GM21528 (cell line): ENCODE measurements around the gene SOX8.

ENCODE experiments used
- ATAC-seq: cut with Tn5 transposase; IDR thresholded peaks from one replicate; pipeline ENCODE4 v1.9.1; 2021; ENCODE audit warnings: mild to moderate bottlenecking, moderate library complexity; ENCODE audit not compliant: unreplicated experiment, low FRiP score

Gene SOX8

DNA sequence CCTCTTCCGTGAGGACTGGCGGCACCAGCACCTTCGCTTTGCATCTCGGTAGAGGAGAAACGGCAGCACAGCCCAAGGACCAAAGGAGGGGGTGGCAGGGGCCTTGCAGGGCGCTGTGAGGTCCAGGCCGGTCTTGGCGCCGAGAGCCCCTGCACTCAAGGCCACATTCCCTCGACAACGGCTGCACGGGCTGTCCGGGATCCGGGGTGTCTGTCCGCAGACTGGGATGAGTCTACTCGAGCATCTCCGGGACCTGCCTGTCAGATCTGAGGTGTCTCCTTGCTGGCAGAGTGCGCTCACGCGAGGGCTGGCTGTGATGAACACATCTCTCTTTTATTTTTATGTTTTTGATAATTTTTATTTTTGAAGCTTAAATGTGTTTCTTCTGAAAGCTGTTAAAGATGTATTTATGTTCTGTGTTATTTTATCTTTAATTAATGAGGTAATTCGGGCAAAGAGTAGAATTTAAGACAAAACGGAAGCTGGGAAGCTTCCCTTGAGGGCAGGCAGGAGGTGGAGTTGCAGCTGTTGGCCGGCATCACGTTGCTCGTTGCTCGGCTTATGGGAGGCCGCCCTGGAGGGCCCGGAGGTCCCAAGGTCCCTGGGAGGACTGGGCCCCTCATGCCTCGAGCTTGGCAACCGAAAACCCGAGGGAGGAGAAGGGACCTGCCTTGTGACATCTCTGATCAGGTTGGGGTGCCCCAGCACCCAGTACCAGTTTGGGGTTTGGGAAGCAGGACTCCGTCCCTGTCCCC, 4.3 kb downstream of the SOX8 start:
- no peak for ATAC-seq

DNA sequence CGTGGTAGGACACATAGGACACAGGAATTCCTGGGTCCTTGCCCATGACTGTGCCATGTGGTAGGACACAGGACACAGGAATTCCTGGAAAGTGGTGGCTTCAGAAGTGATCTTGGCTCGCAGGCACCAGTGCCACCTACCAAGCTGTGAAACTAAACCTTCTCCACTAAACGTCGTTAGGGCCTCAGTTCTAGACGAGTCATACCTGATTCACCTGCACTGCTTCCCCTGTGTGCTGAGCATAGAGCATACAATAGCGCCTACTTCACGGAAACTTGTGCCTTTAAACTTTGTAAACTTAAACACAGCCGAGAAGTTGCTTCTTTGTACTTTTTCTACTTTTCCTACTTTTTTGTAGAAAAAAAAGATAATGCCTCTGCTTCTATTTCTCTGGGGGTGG, 4.8 kb downstream of the SOX8 start:
- no peak for ATAC-seq

DNA sequence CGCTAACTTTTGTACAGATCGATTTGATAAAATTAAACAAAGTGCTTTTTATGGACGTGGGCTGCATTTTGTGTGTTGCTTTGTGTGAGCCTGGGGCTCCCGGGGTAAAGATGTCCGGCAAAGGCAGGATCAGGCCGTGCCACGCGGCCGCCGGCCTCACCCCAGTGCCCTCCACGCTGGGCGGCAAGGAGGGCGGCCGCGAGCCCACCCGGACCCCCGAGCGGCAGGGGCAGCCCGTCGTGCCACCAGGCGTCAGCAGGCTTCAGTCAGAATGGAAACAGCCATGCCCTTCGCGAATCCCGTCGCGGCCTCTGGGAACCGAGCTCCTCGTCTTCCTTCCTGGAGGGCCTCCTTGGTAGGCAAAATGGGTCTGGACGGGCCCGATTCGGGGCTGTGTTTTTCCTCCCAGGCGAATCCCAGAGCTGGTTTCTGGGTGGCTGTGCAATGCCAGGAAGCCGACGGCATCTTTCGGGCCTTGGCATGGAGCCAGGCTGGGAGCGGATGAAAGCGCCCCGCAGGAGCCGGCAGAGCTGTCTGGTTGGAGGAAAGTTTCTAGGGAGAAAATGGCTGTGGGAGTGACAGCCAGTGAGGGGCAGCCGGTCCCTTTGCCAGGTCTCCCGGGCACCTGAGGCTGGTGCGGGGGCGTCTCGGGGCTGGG, 5.5 kb downstream of the SOX8 start:
- no peak for ATAC-seq

DNA sequence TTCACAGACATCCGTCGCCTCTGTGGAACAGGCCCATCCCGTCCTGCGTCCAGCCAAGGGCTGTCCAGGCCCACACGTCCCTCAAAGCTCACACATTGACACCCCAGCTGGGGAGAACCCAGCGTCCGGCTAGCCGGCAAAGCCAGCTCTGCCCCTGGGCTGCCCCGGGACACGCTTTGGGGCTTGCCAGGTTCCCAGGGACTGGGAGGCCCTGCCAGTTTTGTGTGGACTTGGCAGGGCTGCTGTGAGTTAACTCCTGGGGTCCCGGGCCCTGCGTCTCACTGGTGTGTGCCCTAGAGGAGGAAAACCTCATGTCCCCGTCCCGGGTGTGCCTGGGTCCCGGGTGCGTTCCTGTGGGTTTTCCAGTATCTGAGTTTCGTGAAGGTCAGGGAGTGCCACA, 6.3 kb downstream of the SOX8 start:
- ATAC-seq = no peak

DNA sequence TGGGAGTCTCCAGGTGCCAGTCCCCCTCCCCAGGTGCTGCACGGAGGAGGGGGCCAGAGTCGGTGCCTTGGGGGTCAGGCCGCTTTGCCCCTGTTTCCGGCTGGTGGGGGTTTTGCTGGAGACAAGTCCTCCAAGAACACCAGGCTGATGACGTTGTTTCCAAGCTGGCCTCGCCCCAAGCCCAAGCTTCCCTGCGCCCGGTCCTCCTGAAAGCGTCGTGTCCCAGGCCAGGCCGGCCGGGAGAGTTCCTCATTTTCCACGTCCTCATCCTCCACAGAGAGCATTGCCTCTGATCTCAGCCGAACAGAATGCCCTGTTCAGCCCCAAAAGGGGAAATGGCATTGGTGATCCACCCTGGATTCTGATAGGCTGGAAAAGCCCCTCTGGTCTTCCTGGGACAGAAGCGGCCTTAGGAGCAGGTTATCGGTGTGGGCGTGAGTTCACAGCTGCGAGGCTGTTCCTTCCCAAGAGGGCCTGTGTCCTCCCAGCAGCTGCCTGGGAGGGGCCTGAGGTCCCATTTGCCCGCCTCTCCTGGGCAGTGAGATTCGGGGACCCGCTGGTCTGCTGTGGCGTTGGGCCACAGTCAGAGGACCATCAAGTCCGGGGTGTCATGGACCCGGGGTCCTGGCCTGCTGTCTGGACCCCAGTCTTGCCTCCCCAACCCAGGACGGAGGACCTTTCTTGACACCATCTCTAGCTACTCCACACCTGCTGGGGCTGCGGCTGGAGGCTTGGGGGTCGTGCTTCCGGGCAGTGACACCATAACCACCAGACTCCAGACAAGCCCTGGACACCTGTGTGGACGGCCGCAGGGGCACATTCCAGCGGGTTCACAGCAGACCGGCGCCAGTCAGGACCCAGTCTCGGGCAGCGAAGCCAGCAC, 7.1 kb downstream of the SOX8 start:
- ATAC-seq = no peak

DNA sequence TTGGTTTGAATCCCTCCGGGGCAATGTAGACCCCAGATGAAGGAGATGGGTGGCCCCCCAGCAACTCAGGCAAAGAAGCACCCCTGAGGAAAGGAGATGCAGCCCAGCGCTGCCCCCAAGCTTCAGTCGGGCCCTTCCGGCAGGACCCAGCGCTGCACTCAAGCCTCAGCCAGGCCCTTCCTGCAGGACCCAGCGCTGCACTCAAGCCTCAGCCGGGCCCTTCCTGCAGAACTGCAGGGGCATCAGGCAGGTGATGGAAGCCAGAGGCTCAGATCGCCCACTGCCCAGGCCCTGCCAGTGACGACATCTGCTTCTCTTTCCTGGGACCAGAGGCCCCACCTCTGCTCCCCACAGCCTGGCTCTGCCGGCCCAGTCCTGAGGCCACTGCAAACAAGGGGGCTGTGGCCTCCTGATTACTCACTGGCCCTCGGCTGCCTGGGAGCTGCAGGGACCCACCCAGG, 7.8 kb downstream of the SOX8 start:
- ATAC-seq = no peak

DNA sequence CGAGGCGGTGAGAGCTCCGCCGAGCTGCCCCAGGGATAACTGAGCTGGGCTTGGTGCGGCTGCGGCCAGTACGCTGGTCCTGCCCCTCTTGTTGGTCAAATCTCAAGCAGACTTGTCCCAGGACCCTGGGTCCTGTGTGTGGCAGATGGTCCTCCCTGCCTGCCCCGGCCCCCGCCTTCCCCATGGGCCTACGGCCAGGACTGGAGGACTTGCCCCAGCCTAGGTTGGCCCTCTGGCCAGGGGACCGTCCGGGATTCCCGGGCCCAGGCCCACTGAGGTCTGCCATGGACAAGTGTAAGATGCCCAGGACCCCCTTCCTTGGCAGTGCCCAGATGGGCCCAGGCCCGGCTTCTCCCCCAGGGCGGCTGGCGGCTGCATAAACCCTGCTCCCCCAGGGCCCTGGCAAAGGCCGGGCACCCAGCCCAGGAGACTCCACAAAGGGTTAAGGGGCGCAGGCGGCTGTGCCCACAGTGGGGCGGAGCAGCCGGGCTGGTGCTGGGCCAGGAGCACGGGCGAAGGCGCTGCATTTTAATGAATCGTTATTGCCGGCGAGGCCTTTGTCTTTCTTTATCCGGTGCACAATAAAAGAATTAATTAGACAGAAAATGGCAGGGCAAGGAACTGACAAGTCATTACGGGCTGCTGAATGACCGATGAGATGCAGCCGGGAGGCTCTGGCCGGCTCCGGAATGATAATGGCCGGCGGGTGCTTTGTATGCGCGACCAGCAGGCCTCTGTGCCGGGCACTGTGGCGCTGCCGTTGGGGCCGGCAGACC, 9.1 kb downstream of the SOX8 start:
- ATAC-seq = no peak

DNA sequence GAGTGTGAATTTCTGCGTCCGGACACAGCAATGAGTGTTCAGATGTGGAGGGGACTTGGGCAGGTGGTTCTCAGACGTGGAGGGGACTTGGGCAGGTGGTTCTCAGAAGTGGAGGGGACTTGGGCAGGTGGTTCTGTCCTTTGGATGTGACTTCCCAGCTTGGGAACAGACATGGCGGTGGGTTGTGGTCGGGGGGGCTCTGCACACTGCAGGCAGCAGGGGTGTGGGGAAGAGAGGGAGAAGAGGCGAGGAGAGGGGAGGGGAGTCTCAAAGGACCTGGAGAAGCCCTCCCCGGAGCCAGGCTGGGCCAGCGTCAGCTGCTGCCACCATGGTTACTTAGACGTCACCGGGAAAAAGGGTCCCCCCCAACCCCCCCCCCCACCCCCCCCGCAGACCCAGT, 9.8 kb downstream of the SOX8 start:
- ATAC-seq = no peak

DNA sequence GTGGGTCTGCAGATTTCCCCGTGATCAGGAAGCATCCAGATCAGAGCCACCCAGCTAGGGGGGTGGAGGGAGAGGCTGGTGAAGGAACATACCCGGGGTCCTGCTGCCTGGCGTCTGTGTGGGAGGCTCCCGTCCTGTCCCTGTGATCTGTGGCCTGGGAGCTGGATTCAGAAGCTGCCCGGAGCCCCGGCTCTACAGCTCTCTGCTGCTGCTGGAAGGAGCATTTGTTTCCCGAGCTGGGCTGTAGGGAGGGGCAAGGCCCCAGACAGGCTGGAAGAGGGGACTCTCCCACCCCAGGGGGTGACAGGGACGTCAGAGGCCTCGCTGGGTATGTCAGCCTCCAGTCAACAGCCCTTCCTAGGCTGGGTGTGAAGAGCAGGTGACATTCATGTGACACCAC, 10.2 kb downstream of the SOX8 start:
- no peak for ATAC-seq

DNA sequence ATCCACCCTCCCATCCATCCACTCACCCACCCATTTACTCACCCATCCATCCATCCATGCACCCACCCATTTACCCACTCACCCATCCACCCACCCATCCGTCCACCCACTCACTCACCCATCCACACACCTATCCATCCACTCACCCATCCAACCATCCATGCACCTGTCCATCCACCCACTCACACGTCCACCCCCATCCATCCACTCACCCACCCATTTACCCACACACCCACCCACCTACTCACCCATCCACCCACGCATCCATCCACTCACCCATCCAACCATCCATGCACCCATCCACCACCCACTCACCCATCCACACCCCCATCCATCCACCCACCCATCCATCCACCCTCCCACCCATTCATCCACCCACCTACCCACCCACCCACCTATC, 12.2 kb downstream of the SOX8 start:
- no peak for ATAC-seq

DNA sequence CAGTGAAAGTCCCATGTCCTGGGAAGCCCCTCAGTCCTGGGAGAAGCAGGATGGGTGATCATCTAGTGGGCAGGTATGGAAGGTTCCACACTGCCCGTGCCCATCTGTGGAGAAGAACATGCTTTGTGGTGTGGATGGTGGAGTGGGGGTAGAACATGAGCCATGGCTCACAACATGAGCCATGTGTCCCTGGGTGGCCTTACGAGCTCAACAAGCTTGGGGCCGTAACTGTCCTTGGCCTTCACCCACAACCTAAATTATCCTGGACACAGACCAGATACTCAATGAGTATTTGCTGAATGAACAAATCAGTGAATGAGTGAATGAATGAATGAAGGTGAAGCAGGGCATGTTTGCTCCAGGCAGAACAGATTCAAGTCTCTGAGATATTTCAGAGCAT, 13.5 kb downstream of the SOX8 start:
- no peak for ATAC-seq

DNA sequence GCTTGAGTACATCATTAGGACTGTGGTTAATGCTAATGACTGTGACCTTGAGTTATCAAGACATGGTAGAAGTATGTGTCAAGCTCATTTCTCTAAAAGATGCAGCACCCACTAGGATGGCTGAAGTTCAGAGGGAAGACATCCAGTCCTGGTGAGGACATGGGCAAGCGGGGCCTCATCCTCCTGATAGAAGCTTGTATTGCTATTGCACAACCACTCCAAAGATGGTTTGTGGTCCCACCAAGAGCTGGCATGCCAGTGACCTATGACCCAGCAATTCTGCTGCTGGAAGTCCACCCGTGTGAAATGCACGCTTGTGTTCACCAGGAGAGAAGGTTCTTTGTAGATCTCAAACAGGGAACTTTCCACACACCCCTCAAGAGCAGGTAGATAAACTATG, 14.2 kb downstream of the SOX8 start:
- no peak for ATAC-seq

DNA sequence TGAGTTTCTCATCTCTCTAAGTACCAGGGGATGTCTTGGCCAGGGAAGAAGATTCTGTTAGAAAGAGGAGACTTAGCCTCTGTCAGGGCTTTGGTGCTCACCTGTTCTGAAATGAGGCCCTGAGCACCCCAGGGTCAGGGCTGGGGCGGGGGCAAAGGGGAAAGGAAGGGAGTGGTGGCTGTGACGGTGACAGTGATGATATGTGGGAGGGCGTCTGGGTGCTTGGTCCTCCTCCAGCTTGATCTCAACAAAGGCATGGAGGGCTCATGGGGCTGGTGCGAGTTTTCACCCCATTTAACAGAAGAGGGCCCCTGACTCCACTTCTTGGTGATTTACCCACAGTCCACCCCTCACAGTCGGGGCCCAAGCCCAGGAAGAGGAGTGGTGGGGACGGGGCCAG, 15.1 kb downstream of the SOX8 start:
- no peak for ATAC-seq

DNA sequence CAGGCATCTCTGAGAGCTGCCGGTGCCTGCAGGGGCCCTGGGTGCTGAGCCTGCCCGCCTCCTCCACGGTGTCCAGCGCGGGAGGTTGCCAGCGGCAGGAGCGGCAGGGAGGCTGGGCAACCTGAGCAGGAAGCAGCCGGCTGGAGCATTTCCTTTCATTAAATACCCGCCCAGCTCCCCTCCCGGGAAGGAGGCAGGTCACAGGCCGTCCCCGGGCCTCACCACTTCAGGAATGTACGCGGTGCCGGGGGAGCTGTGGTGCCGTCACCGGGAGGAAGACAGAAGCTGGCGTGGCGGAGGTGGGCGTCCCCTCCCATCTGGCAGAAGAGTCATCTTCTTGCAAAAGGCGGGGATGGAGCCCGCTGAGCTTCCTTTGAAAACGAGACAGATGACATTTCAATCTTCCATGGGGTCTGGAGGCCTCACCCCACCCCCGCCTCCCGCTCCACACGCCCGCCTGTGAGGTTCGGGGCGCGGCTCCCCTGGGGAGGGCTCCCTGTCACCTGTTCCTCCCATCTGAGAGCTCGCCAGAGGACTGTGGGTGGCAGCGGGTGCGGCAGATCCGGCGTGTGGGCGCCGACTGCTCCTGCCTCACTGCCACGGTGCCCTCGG, 16.0 kb downstream of the SOX8 start:
- no peak for ATAC-seq

DNA sequence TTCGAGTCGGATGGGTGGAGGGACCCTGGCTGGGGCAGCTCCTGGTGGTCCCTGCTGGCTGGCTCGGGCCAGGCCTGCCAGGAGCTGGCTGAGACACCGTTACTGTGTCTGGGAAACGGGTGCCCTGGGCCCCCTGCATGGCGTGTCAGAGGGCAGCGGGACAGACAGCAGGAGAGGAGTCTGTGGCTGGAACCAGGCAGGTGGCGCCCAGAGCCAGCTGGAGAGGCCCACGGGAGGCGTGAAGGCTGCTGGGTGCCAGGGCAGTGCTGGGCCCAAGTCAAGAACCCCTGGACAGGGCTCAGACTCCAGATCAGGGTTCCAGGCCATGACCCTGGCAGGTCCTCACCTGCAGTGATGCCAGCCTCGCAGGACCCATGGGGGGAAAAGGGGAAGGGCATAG, 16.6 kb downstream of the SOX8 start:
- no peak for ATAC-seq

DNA sequence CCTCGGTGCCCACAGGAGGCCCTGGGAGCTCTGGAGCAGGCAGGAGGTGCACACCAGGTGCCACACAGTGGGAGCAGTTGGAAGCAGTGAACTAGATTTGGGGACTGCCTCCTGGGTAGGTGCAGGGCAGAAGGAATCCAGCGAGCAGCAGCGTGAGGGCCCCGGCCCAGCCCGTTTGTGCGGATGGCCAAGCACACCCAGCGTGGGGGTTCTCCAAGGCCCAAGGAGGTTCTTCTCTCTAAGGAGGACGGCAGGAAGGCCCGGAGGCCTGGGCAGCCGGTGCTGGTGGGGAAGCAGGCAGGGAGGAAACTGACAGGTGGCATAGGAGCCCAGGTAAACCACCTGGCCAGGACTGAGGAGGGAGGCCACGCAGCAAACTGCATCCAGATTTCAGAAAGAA, 17.0 kb downstream of the SOX8 start:
- ATAC-seq = no peak

DNA sequence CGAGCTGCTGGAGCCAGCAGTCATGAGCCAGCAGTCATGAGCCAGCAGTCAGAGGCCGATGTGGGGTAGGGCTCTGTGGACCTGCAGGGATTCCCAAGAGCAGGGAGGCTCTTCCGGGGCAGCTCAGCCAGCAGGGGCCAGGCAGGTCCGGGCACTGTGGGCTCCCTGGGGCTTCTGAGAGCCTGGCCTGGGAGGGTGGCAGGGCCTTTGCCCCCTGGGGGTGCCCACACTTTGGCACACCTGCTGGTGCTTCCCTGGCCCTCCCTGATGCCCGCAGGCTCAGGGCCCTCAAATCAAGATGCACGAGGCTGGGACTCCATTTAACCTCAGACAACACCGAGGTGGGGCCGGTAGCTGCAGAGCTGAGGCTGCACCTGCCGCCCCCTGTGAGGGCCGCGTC, 18.1 kb downstream of the SOX8 start:
- no peak for ATAC-seq

DNA sequence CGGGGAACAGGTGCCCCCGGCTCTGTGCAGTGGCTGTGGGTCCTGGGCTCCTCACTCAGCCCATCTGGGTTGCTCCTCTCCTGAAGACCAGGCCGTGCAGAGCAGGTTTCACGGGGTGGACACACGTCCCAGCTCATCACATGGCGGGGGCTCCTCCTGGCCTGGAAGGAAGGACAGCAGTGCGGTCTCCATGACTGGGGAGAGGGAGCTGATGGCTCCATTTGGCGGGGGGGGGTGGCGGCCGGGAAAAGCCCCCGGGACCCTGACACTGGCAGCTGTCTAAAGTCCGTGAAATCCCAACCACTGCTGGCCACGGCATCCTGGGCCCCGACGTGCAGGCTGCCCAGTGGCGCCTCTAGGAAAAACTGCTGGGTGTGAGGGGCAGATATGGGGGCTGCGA, 19.0 kb downstream of the SOX8 start:
- no peak for ATAC-seq

DNA sequence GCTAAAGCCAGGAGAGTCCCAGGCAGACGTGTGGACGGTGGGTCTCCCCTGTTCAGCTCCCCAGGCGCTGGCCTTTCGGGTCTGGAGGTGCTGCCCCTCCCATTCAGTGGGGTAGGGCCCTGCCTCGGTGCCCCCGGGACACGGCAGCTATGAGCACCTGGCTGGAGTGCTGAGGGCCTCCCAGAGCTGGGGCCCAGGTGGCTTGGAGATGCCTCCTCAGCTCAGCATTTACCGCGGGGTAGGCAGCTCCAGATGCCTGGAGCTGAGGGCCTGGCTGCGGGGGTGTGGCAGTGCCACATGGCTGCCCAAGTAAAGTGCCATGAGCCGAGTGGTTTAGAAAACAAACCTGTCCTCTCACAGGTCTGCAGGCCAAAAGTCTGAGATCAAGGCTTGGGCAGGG, 19.5 kb downstream of the SOX8 start:
- no peak for ATAC-seq
